GM13976 (cell line): Measurements from ENCODE around the gene DAPK3.
"Not testable (repeated sequence)": the region's sequence is repeated elsewhere in the genome, so short reads cannot be mapped to it uniquely, and the experiment has no call there.

Experiments used
- DNase-seq: peaks from one replicate; pipeline ENCODE4 v3.0.0; 2012; ENCODE audit warnings: low spot score
- in situ Hi-C: fragments of 300-500 bp; cut with MboI; formaldehyde crosslinking; loops from one replicate; pipeline ENCODE4 v1.12.0; 2022; ENCODE audit warnings: low sequenced_read_pairs, mixed read lengths, inconsistent platforms; ENCODE audit not compliant: unreplicated experiment
- TF ChIP-seq, protein P1 (sequence below): IDR thresholded peaks from 2 replicates; pipeline ENCODE4 v1.5.1; 2012; ENCODE audit warnings: borderline replicate concordance, mild to moderate bottlenecking; ENCODE audit not compliant: insufficient read depth; ENCODE audit errors: extremely low read depth, missing control alignments, control extremely low read depth

DAPK3 gene

GRCh38 chr19:3949294-3949693, 21.6 kb downstream of the DAPK3 start:
- in situ Hi-C loops: no loop called here
- no peak for DNase-seq
- TF ChIP-seq, protein P1, sequence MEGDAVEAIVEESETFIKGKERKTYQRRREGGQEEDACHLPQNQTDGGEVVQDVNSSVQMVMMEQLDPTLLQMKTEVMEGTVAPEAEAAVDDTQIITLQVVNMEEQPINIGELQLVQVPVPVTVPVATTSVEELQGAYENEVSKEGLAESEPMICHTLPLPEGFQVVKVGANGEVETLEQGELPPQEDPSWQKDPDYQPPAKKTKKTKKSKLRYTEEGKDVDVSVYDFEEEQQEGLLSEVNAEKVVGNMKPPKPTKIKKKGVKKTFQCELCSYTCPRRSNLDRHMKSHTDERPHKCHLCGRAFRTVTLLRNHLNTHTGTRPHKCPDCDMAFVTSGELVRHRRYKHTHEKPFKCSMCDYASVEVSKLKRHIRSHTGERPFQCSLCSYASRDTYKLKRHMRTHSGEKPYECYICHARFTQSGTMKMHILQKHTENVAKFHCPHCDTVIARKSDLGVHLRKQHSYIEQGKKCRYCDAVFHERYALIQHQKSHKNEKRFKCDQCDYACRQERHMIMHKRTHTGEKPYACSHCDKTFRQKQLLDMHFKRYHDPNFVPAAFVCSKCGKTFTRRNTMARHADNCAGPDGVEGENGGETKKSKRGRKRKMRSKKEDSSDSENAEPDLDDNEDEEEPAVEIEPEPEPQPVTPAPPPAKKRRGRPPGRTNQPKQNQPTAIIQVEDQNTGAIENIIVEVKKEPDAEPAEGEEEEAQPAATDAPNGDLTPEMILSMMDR: no peak

GRCh38 chr19:3947316-3947933, 23.5 kb downstream of the DAPK3 start:
- in situ Hi-C loops, DNase-seq: not testable (repeated sequence)

DNA sequence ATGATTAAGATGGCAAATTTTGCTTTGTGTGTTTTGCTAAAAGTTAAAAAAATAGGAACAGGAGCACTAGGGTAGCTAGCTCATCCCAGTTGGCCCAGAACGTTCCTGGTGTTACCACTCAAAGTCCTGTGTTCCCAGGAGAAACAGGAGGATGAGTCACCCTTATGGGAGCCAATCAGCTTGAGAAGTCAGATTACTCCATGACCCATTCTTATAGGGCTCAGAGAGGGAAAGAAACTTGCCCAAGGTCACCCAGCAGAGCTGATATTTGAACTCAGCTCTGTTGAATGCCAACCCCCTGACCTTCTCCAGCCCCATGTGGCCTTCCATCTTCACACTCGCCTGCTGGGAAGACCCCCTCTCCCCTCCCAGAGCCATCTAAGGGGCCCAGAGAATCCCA, 25.1 kb downstream of the DAPK3 start:
- TF ChIP-seq, protein P1: no peak
- DNase-seq: no peak
- in situ Hi-C loops: no loop called here

GRCh38 chr19:3944018-3944721, 26.7 kb downstream of the DAPK3 start:
- in situ Hi-C loops: no loop called here
- TF ChIP-seq, protein P1: no peak
- DNase-seq: no peak

DNA sequence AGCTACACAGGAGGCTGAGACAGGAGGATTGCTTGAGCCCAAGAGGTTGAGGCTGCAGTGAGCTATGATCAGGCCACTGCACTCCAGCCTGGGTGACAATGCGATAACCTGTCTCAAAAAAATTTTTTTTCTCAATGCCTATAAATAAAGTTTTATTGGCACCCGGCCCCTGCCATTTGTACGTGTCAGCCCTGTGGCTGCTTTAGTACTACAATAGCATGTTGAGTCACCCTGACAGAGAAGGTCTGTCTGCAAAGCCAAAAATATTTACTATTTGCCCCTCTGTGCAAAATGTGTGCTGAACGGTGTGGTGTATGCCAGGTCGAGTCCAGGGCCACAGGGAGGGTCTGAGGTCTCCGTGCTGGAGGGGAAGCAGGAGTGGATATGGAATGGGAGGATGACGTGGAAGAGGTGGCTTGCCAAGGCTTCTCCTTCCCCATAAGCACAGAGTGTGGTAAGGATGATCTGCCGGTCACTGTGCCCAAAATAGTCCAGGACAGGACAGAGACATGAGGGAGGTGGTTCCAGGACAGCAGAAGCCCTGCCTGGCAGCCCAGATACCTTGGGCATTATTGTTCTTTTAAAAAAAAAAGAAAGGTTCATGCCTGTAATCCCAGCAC, 28.0 kb downstream of the DAPK3 start:
- in situ Hi-C loops: no loop called here
- TF ChIP-seq, protein P1: no peak

DNA sequence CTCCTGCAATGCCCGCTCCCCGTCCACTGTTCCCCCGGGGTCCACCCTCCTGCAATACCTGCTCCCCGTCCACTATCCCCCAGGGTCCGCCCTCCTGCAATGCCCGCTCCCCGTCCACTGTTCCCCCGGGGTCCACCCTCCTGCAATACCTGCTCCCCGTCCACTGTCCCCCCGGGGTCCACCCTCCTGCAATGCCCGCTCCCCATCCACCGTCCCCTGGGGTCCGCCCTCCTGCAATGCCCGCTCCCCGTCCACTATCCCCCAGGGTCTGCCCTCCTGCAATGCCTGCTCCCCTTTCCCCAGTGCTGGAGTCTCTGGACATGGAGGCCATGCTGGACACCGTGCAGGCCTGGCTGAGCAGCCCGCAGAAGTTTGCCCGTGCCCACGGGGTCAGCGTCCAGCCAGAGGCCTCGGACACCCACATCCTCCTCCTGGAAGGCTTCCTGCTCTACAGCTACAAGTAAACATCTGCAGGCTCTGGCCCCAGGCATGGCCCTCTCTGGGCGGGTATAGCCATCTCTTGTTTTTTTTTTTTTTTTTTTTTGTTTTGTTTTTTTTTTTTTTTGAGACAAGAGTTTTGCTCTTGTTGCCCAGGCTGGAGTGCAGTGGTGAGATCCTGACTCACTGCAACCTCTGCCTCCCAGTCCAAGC, 32.5 kb downstream of the DAPK3 start:
- DNase-seq, in situ Hi-C loops: not testable (repeated sequence)

More for the DNA sequence above, 28.0 kb downstream of the DAPK3 start:
- DNase-seq: no peak

DNA sequence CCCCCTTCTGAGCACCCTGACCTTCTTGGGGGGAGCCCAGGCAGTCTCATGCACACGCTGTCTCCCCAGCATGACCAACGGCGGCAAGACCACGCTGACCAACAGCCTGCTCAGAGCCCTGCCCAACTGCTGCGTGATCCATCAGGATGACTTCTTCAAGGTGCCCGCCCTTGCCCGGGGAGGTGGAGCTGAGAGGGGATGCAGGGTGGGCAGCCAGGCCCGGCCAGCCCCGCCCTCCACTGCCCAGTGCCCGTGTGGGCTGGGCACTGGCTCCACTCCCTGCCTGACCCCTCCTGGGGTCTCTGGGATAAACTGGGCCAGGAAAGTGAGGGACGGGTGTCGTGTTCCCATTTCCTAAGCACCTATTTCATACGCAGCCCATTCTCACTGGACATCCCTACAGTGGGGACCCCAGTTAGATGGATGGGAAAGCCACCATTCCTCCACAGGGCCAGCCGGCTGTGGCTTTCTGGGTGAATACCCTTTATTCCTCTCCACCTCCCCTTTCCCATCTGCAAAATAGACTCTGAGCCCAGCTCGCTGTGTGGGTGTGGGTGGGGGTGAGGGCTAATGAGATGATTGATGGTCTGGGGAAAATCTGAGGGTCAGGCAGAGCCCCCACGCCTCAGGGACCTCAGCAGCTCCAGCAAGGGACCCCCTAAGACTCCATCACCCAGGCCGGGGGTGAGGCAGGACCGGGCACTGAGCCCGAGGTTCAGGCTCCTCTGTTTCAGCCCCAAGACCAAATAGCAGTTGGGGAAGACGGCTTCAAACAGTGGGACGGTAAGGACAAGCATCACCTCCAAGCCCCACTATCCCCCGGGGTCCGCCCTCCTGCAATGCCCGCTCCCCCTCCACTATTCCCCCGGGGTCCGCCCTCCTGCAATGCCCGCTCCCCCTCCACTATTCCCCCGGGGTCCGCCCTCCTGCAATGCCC, 34.1 kb downstream of the DAPK3 start:
- in situ Hi-C loops: no loop called here
- DNase-seq: no peak
- TF ChIP-seq, protein P1: no peak
